ENCODE data around the gene ZBTB47.

- TF ChIP-seq CTCF (IDR thresholded peaks at IDR 0.05; ENCODE audit: poor library complexity) (no peak), EZH2phosphoT487 (IDR thresholded peaks at IDR 0.05; ENCODE audit: low read depth, severe bottlenecking, unreplicated experiment) (no peak), EZH2 (IDR thresholded peaks at IDR 0.05; ENCODE audit: borderline replicate concordance) (no peak)
These were observed 266 bp upstream of the ZBTB47 start for GRCh38 chr3:42653303-42653559.

All from hepatocyte (in vitro differentiated cells).